ENCODE data around the gene MOBP. TPM values are rescaled to one million over a fixed set of nuclear protein-coding genes. Genes with fewer than 3 reads are reported as not detected.

Gene MOBP
- total and polyA plus RNA-seq, 2 of the 4 experiments (the other 2 are of a cell fraction): not detected

- Histone ChIP-seq H3K9me1 (ENCODE audit: insufficient read depth, low read length) (no peaks in the 10 kb centered on the region), H2AFZ (replicated peaks; ENCODE audit: low read length, poor library complexity) (no peak overlapping the region), H3K9ac (ENCODE audit: low read depth, low read length) (no peak overlapping the region), H2AK5ac (ENCODE audit: low read depth, low read length) (no peak overlapping the region), H3K18ac (ENCODE audit: low read depth, low read length) (no peak overlapping the region), H3K27me3 (ENCODE audit: control insufficient read depth, insufficient read depth, low read length) (peaks cover 4% of the 10 kb centered on the region; the same call in 1 of the 2 replicates), H3K4me3 (ENCODE audit: insufficient read depth, low read depth, low read length) (no peak overlapping the region), H4K91ac (ENCODE audit: insufficient read depth, low read depth, low read length) (no peak overlapping the region), H3K4ac (ENCODE audit: low read depth, low read length) (no peak overlapping the region), H3K9me3 (ENCODE audit: control insufficient read depth, insufficient read depth, low read length) (no peaks in the 10 kb centered on the region), H3K56ac (ENCODE audit: extremely low read depth, insufficient read depth, low read length) (no peak overlapping the region), H4K5ac (ENCODE audit: low read depth, low read length) (no peak overlapping the region), H4K20me1 (ENCODE audit: insufficient read depth, low read length) (no peaks in the 10 kb centered on the region), H3K14ac (replicated peaks; ENCODE audit: low read depth, low read length) (no peak overlapping the region), H3K36me3 (ENCODE audit: control insufficient read depth, insufficient read depth, low read length) (no peaks in the 10 kb centered on the region), H2BK120ac (ENCODE audit: low read depth, low read length) (no peak overlapping the region), H2BK15ac (ENCODE audit: low read depth, low read length) (no peak overlapping the region), H3K79me1 (ENCODE audit: low read depth in 1 of 2, low read length in 2 of 2) (no peaks in the 10 kb centered on the region), H2BK20ac (ENCODE audit: low read depth, low read length) (no peak overlapping the region), H3K23ac (ENCODE audit: low read depth, low read length) (no peak overlapping the region), H2AK9ac (replicated peaks; ENCODE audit: low read depth, low read length, poor library complexity) (no peak overlapping the region), H3K27ac (ENCODE audit: insufficient read depth, low read length) (no peak overlapping the region), H2BK5ac (ENCODE audit: low read depth, low read length, poor library complexity, severe bottlenecking) (no peak overlapping the region), H3K4me1 (ENCODE audit: control insufficient read depth, insufficient read depth, low read length) (no peaks in the 10 kb centered on the region), H3K4me2 (ENCODE audit: low read depth, low read length) (no peak overlapping the region), H4K8ac (ENCODE audit: low read depth in 2 of 2, low read length in 2 of 2) (no peak overlapping the region)
- intact Hi-C loops (cut with micrococcal nuclease): loop anchor here (5.0 kb wide), 1 partner anchor 868 kb away; no protein-coding TSS in a partner anchor
- WGBS, 2 experiments (ENCODE audit: extremely low coverage in 2 of 2, insufficient read length in 1 of 2): no CpG with 5 or more reads among the region's 3 CpGs
- POLR2A ChIA-PET (ENCODE audit: unreplicated experiment): no interaction called here
- dilution Hi-C loops (cut with HindIII; ENCODE audit: low sequenced_read_pairs, unreplicated experiment): no loop called here
- in situ Hi-C loops (cut with MboI; ENCODE audit: low sequenced_read_pairs): loop anchor here (5.0 kb wide), 1 partner anchor 53 kb away; no protein-coding TSS in a partner anchor
- DNase-seq: no peak
- no peak for ATAC-seq (ENCODE audit: low read depth)
- TF ChIP-seq USF2 (IDR thresholded peaks at IDR 0.05; ENCODE audit: low read depth, low read length): no peak
- no peak for TF ChIP-seq ELK1 (IDR thresholded peaks at IDR 0.05; ENCODE audit: borderline replicate concordance, low read depth, low read length)
- TF ChIP-seq RAD21 (IDR thresholded peaks at IDR 0.05; ENCODE audit: low read length): no peak
- TF ChIP-seq RCOR1 (IDR thresholded peaks at IDR 0.05; ENCODE audit: insufficient replicate concordance, low read length): no peak
- CTCF ChIA-PET: no interaction called here
- no TSS peak for BruUV-seq (replicated peaks)
These were observed 17.7 kb upstream of the MOBP start for GRCh38 chr3:39449796-39450195.
